Activated CD4-positive, CD25-positive, alpha-beta regulatory T cell treated with anti-CD3 and anti-CD28 coated beads, Interleukin-2, amount 50 U/mL, for 16 hours (primary cell): ENCODE results near the gene GBGT1.

Source experiments
- DNase-seq: peaks from one replicate; pipeline ENCODE4 v3.0.0-alpha.2; 2020; ENCODE audit warnings: low read depth, low spot score

The GBGT1 gene

GRCh38 chr9:133143639-133144141 is 20.0 kb downstream of the GBGT1 start:
- DNase-seq = no peak

GRCh38 chr9:133142684-133143622 is 20.8 kb downstream of the GBGT1 start:
- DNase-seq = no peak

- peak; percentile 57 for DNase-seq
Observed at GRCh38 chr9:133141833-133142595, 21.7 kb downstream of the GBGT1 start.

GRCh38 chr9:133140606-133141005 is 23.1 kb downstream of the GBGT1 start:
- no peak for DNase-seq

- DNase-seq = no peak
Observed at GRCh38 chr9:133140174-133140505, 23.6 kb downstream of the GBGT1 start.

GRCh38 chr9:133139246-133140173 is 24.2 kb downstream of the GBGT1 start:
- no peak for DNase-seq

GRCh38 chr9:133137451-133138231 is 26.1 kb downstream of the GBGT1 start:
- DNase-seq = no peak

GRCh38 chr9:133135146-133135745 is 28.5 kb downstream of the GBGT1 start:
- peak; percentile 50 for DNase-seq

- no peak for DNase-seq
Observed at GRCh38 chr9:133134388-133135145, 29.1 kb downstream of the GBGT1 start.

- DNase-seq = peak; percentile 82
Observed at GRCh38 chr9:133133681-133134387, 29.9 kb downstream of the GBGT1 start.

GRCh38 chr9:133132174-133132573 is 31.5 kb downstream of the GBGT1 start:
- no peak for DNase-seq

- DNase-seq = no peak
Observed at GRCh38 chr9:133131506-133131905, 32.2 kb downstream of the GBGT1 start.

GRCh38 chr9:133130685-133131244 is 32.9 kb downstream of the GBGT1 start:
- no peak for DNase-seq

- DNase-seq = no peak
Observed at GRCh38 chr9:133129001-133129795, 34.5 kb downstream of the GBGT1 start.

GRCh38 chr9:133128152-133128551 is 35.6 kb downstream of the GBGT1 start:
- no peak for DNase-seq

- no peak for DNase-seq
Observed at GRCh38 chr9:133127340-133127981, 36.3 kb downstream of the GBGT1 start.

- DNase-seq = no peak
Observed at GRCh38 chr9:133126697-133127339, 36.9 kb downstream of the GBGT1 start.
